Activated CD8-positive, alpha-beta memory T cell treated with anti-CD3 and anti-CD28 coated beads for 36 hours (primary cell): ENCODE results near the gene MCM3AP. TPM values are rescaled to one million over a fixed set of nuclear protein-coding genes. Genes with fewer than 3 reads are reported as not detected.
"Not testable (repeated sequence)": the region's sequence is repeated elsewhere in the genome, so short reads cannot be mapped to it uniquely, and the experiment has no call there.

Source experiments
- CTCF ChIA-PET: fragments of 350-600 bp; sonication (Branson Sonifier 250); formaldehyde crosslinking; loops from one replicate; lab custom pipeline; 2021; ENCODE audit warnings: antibody characterized with exemption; lab: Charles Lee
- POLR2A ChIA-PET: fragments of 350-600 bp; sonication (Branson Sonifier 250); formaldehyde crosslinking; loops from one replicate; lab custom pipeline; 2021; ENCODE audit warnings: antibody characterized with exemption; lab: Charles Lee
- total RNA-seq, 2 experiments: library from RNA; stranded (reverse); gene quantifications; one replicate each; pipeline ENCODE4 v1.2.3, GENCODE V29; 2021

Gene MCM3AP
- total RNA-seq, 2 experiments from 2014 or later, result 125 to 133 TPM

- POLR2A ChIA-PET, result no interaction called here
- CTCF ChIA-PET, result interaction anchor here (0.9 to 1.6 kb wide), 2 partner anchors 13 to 109 kb away, joined by 3 to 4 read pairs; no protein-coding TSS in a partner anchor
Observed at GRCh38 chr21:46252840-46253239, 32.6 kb downstream of the MCM3AP start.

GRCh38 chr21:46250146-46250725 is 35.2 kb downstream of the MCM3AP start:
- CTCF ChIA-PET, result interaction anchor here (1.1 kb wide), 1 partner anchor 10 kb away, joined by 3 read pairs; no protein-coding TSS in a partner anchor
- POLR2A ChIA-PET, result no interaction called here

- CTCF ChIA-PET, result no interaction called here
- POLR2A ChIA-PET, result no interaction called here
Observed at GRCh38 chr21:46248827-46249226, 36.6 kb downstream of the MCM3AP start.

GRCh38 chr21:46248422-46248782 is 37.0 kb downstream of the MCM3AP start:
- ChIA-PET CTCF (no interaction called here), POLR2A (no interaction called here)

- ChIA-PET CTCF (no interaction called here), POLR2A (no interaction called here)
Observed at GRCh38 chr21:46247699-46248421, 37.6 kb downstream of the MCM3AP start.

- ChIA-PET CTCF (no interaction called here), POLR2A (no interaction called here)
Observed at GRCh38 chr21:46246345-46246744, 39.1 kb downstream of the MCM3AP start.

GRCh38 chr21:46245213-46245915 is 40.0 kb downstream of the MCM3AP start:
- POLR2A ChIA-PET, result no interaction called here
- CTCF ChIA-PET, result no interaction called here

- ChIA-PET POLR2A (no interaction called here), CTCF (interaction anchor here (0.9 kb wide), 1 partner anchor 29 kb away, joined by 3 read pairs; no protein-coding TSS in a partner anchor)
Observed at GRCh38 chr21:46244602-46245001, 40.8 kb downstream of the MCM3AP start.

- CTCF ChIA-PET, result interaction anchor here (0.9 kb wide), 1 partner anchor 29 kb away, joined by 3 read pairs; no protein-coding TSS in a partner anchor
- POLR2A ChIA-PET, result no interaction called here
Observed at GRCh38 chr21:46243960-46244361, 41.5 kb downstream of the MCM3AP start.

GRCh38 chr21:46243325-46243724 is 42.1 kb downstream of the MCM3AP start:
- POLR2A ChIA-PET, result no interaction called here
- CTCF ChIA-PET, result no interaction called here

GRCh38 chr21:46241577-46241976 is 43.8 kb downstream of the MCM3AP start:
- CTCF ChIA-PET, POLR2A ChIA-PET: not testable (repeated sequence)

- ChIA-PET POLR2A (no interaction called here), CTCF (interaction anchor here (0.8 kb wide), 1 partner anchor 12 kb away, joined by 3 read pairs; no protein-coding TSS in a partner anchor)
Observed at GRCh38 chr21:46239817-46240325, 45.5 kb downstream of the MCM3AP start.

- ChIA-PET CTCF (no interaction called here), POLR2A (no interaction called here)
Observed at GRCh38 chr21:46237474-46237873, 47.9 kb downstream of the MCM3AP start.

- CTCF ChIA-PET, result no interaction called here
- POLR2A ChIA-PET, result interaction anchor here (0.6 kb wide), 1 partner anchor 114 kb away, joined by 3 read pairs; no protein-coding TSS in a partner anchor
Observed at GRCh38 chr21:46234436-46234950, 50.9 kb downstream of the MCM3AP start.

GRCh38 chr21:46229923-46230260 is 55.5 kb downstream of the MCM3AP start:
- ChIA-PET CTCF (interaction anchor here (1.2 to 1.6 kb wide), 2 partner anchors 49 to 86 kb away, joined by 3 to 6 read pairs; no protein-coding TSS in a partner anchor), POLR2A (no interaction called here)

GRCh38 chr21:46229133-46229922 is 56.1 kb downstream of the MCM3AP start:
- POLR2A ChIA-PET, result interaction anchor here (0.5 kb wide), 1 partner anchor 765 kb away, joined by 3 read pairs; no protein-coding TSS in a partner anchor
- CTCF ChIA-PET, result interaction anchor here (0.6 to 1.6 kb wide), 3 partner anchors 28 to 86 kb away, joined by 3 to 6 read pairs (median 3); no protein-coding TSS in a partner anchor

GRCh38 chr21:46228345-46229051 is 56.9 kb downstream of the MCM3AP start, which contains the start of gene LSS:
LSS (minus strand) TSS chr21:46228774; CDS start chr21:46228745, 29 bp downstream.
- ChIA-PET POLR2A (interaction anchor here (0.5 kb wide), 1 partner anchor 765 kb away, joined by 3 read pairs; no protein-coding TSS in a partner anchor), CTCF (no interaction called here)

GRCh38 chr21:46227811-46228344 is 57.5 kb downstream of the MCM3AP start:
- CTCF ChIA-PET, result interaction anchor here (0.6 kb wide), 1 partner anchor 74 kb away, joined by 3 read pairs; no protein-coding TSS in a partner anchor
- POLR2A ChIA-PET, result no interaction called here
